Esophagus squamous epithelium (tissue), 5 donors: ENCODE measurements around the gene ST3GAL3. TPM values are rescaled to one million over a fixed set of nuclear protein-coding genes. Genes with fewer than 3 reads are reported as not detected.

Experiments
- DNase-seq: peaks from one replicate; lab custom pipeline; 2025; lab: John Stamatoyannopoulos, UW
- H3K27ac ChIP-seq, 4 donors: fragments of 200-600 bp; sonication (generic); one replicate each; pipeline ENCODE4 v1.5.1; 2016 to 2019; ENCODE audit warnings: mild to moderate bottlenecking in 1 of 4
- H3K27me3 ChIP-seq, 4 donors: fragments of 200-600 bp; sonication (generic); 1 replicate in 3 of 4; 2 replicates in 1 of 4; pipeline versions ENCODE4 v1.5.1 to v1.6.0; 2017 to 2021; ENCODE audit warnings: antibody characterized with exemption in 1 of 4
- H3K36me3 ChIP-seq, 3 donors: fragments of 200-600 bp; sonication (generic); one replicate each; pipeline ENCODE4 v1.5.1; 2016 to 2019
- H3K4me1 ChIP-seq, 3 donors: fragments of 200-600 bp; sonication (generic); one replicate each; pipeline ENCODE4 v1.5.1; 2017 to 2019
- H3K4me3 ChIP-seq, 4 donors: fragments of 200-600 bp; sonication (generic); 1 replicate in 3 of 4; 2 replicates in 1 of 4; pipeline ENCODE4 v1.5.1; 2016 to 2019; ENCODE audit warnings: mild to moderate bottlenecking in 2 of 4, moderate library complexity in 1 of 4
- H3K9me3 ChIP-seq, 3 donors: fragments of 200-600 bp; sonication (generic); one replicate each; pipeline ENCODE4 v1.5.1; 2016 to 2019
- CTCF ChIP-seq, 6 experiments: fragments of 450-650 bp in 4 of 6; fragments of 200-600 bp in 2 of 6; sonication (generic) in 2 of 6; IDR thresholded peaks; one replicate each; pipeline ENCODE4 v1.5.1; 2016 to 2019; ENCODE audit warnings: antibody characterized with exemption in 6 of 6, mild to moderate bottlenecking in 4 of 6, moderate library complexity in 4 of 6
- POLR2A ChIP-seq, 4 donors: fragments of 450-650 bp; IDR thresholded peaks; one replicate each; pipeline ENCODE4 v1.6.1; 2017; ENCODE audit warnings: antibody characterized with exemption in 4 of 4, mild to moderate bottlenecking in 4 of 4, moderate library complexity in 3 of 4
- WGBS, 2 donors: methylation state at CpG; one replicate each; pipeline ENCODE4 v1.1.5; 2018; 5-methylcytosine and 5-hydroxymethylcytosine counted together
- intact Hi-C: fragments of 100-400 bp; cut with DNase I; formaldehyde crosslinking; loops from one replicate; pipeline ENCODE4 v1.15.0; 2022
- total RNA-seq, 4 donors: library from RNA; depleted of rRNA; stranded (reverse); fragments of >200 nt; gene quantifications; one replicate each; pipeline ENCODE4 v1.1.0, GENCODE V29; 2016
- donor health status: DM: yes; HTN: yes; CAD: no.

ST3GAL3 gene
- total RNA-seq, 4 donors from 2014 or later: 2.8 to 10.7 (median 7.1) TPM

GRCh38 chr1:43970502-43970901 lies 263.2 kb downstream of the ST3GAL3 start:
- Histone ChIP-seq H3K27ac (peak overlapping the region; percentile 14 to 63 (median 45)), H3K4me3 (peak overlapping the region; percentile 66 to 84 (median 78)), H3K4me1 (peaks cover 17 to 39% (median 20%) of the 10 kb centered on the region in 3 donors), H3K27me3 (no peaks in the 10 kb centered on the region), H3K36me3 (peaks cover 5 to 46% (median 8%) of the 10 kb centered on the region in 3 donors), H3K9me3 (no peaks in the 10 kb centered on the region)
- intact Hi-C loops: no loop called here
- TF ChIP-seq CTCF (IDR thresholded peaks at IDR 0.05) (no peak), POLR2A (IDR thresholded peaks at IDR 0.05) (no peak)
- whole genome bisulfite sequencing, 2 donors: 35 to 70% methylated on average over 3 to 5 of the region's 5 CpGs
- no peak for DNase-seq

GRCh38 chr1:43970911-43971310 lies 263.6 kb downstream of the ST3GAL3 start:
- intact Hi-C loops: no loop called here
- Histone ChIP-seq H3K4me1 (peaks cover 21 to 43% (median 24%) of the 10 kb centered on the region in 3 donors), H3K27ac (no peak overlapping the region), H3K36me3 (peaks cover 4 to 43% (median 5%) of the 10 kb centered on the region in 3 donors), H3K4me3 (peak overlapping the region in 2 of 4 donors; percentile 66 to 83), H3K27me3 (no peaks in the 10 kb centered on the region), H3K9me3 (no peaks in the 10 kb centered on the region)
- no peak for TF ChIP-seq POLR2A (IDR thresholded peaks at IDR 0.05)
- TF ChIP-seq CTCF (IDR thresholded peaks at IDR 0.05): no peak
- no peak for DNase-seq
- WGBS, 2 donors: 80 to 93% methylated on average over 8 to 9 of the region's 9 CpGs

- Histone ChIP-seq H3K9me3 (no peaks in the 10 kb centered on the region), H3K4me3 (no peak overlapping the region), H3K27ac (no peak overlapping the region), H3K27me3 (no peaks in the 10 kb centered on the region), H3K36me3 (peaks cover 1 to 43% (median 7%) of the 10 kb centered on the region in 3 donors), H3K4me1 (peaks cover 26 to 48% (median 30%) of the 10 kb centered on the region in 3 donors)
- WGBS, 2 donors: 85 to 100% methylated on average over 3 to 11 of the region's 17 CpGs
- intact Hi-C loops: no loop called here
- TF ChIP-seq POLR2A (IDR thresholded peaks at IDR 0.05) (no peak), CTCF (IDR thresholded peaks at IDR 0.05) (no peak)
- DNase-seq: no peak
Observed at GRCh38 chr1:43971336-43971980, 264.1 kb downstream of the ST3GAL3 start.

- intact Hi-C loops: no loop called here
- WGBS, 2 donors: 29 to 31% methylated on average over 9 of the region's 9 CpGs
Observed at GRCh38 chr1:43973981-43974442, 266.7 kb downstream of the ST3GAL3 start.

More at GRCh38 chr1:43973981-43974442, 266.7 kb downstream of the ST3GAL3 start:
- Histone ChIP-seq H3K27me3 (no peaks in the 10 kb centered on the region), H3K36me3 (peaks cover 12 to 48% (median 20%) of the 10 kb centered on the region in 3 donors), H3K27ac (peak overlapping the region; percentile 89 to 98 (median 96)), H3K4me3 (peak overlapping the region; percentile 62 to 99 (median 86)), H3K4me1 (peaks cover 40 to 72% (median 47%) of the 10 kb centered on the region in 3 donors), H3K9me3 (no peaks in the 10 kb centered on the region)
- no peak for TF ChIP-seq CTCF (IDR thresholded peaks at IDR 0.05)
- no peak for TF ChIP-seq POLR2A (IDR thresholded peaks at IDR 0.05)
- DNase-seq: no peak
